Skeletal muscle tissue (tissue), 4 donors: ENCODE results near the gene LRP1B. TPM values are rescaled to one million over a fixed set of nuclear protein-coding genes. Genes with fewer than 3 reads are reported as not detected.

Experiments
- H3K27ac ChIP-seq: one replicate; pipeline ENCODE4 v1.7.0; 2013; ENCODE audit warnings: mild to moderate bottlenecking, low read depth, low read length, inconsistent platforms
- H3K27me3 ChIP-seq, 3 donors: one replicate each; pipeline ENCODE4 v1.7.0; 2013; ENCODE audit warnings: low read length in 3 of 3; ENCODE audit not compliant: control insufficient read depth in 3 of 3, insufficient read depth in 3 of 3
- H3K36me3 ChIP-seq, 3 donors: one replicate each; pipeline ENCODE4 v1.7.0; 2013; ENCODE audit warnings: low read length in 3 of 3; ENCODE audit not compliant: control insufficient read depth in 3 of 3, insufficient read depth in 3 of 3
- H3K4me1 ChIP-seq, 3 donors: one replicate each; pipeline ENCODE4 v1.7.0; 2013; ENCODE audit warnings: low read length in 3 of 3, mild to moderate bottlenecking in 3 of 3; ENCODE audit not compliant: control insufficient read depth in 3 of 3, insufficient read depth in 3 of 3
- H3K4me3 ChIP-seq, 3 donors: one replicate each; pipeline ENCODE4 v1.7.0; 2013; ENCODE audit warnings: low read length in 3 of 3
- H3K9ac ChIP-seq, 3 donors: one replicate each; pipeline ENCODE4 v1.7.0; 2013; ENCODE audit warnings: low read length in 3 of 3, mild to moderate bottlenecking in 3 of 3, moderate library complexity in 2 of 3, low read depth in 1 of 3
- H3K9me3 ChIP-seq, 3 donors: one replicate each; pipeline ENCODE4 v1.7.0; 2013; ENCODE audit warnings: low read length in 3 of 3; ENCODE audit not compliant: control insufficient read depth in 3 of 3
- total RNA-seq: library from RNA; depleted of rRNA; stranded (reverse); fragments of >200 nt; gene quantifications from one replicate; pipeline ENCODE4 v1.2.3, GENCODE V29; 2014
- donor health status: Osteomylitis.

LRP1B gene
- total RNA-seq, 1 donor from 2014 or later: 2.6 TPM

DNA sequence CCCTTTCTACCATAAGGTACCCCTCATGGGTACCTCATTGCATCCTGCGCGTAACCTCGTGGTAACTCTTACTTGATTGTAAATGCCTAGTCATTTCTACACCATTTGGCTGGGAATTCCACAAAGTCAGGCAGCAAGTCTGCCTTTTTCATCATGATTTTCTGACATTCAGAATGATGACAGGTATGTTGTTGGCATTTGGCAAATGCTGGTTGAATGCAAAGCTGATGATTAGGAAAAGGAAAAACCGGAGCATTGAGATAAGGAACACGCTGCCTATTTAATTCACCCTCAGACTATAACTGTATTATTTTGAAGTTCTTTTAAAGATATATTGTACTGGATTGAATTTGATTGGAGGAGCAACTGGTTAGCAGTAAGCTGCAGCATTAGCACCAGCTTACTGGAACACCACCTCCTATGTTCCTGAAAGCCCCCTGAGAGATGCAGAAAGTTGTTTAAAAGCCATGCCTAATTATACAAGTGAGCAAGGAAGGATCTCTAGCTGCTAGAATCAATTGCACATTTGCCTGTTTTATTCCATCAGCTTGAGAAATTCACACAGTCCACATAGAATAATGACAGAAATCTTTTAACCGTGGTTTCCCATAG is 520.1 kb downstream of the LRP1B start:
- H3K9me3 ChIP-seq: no peaks in the 10 kb centered on the region
- no peak overlapping the region for H3K27ac ChIP-seq
- no peak overlapping the region for H3K4me3 ChIP-seq
- no peaks in the 10 kb centered on the region for H3K36me3 ChIP-seq
- no peaks in the 10 kb centered on the region for H3K27me3 ChIP-seq
- H3K9ac ChIP-seq: no peak overlapping the region
- H3K4me1 ChIP-seq: no peaks in the 10 kb centered on the region

DNA sequence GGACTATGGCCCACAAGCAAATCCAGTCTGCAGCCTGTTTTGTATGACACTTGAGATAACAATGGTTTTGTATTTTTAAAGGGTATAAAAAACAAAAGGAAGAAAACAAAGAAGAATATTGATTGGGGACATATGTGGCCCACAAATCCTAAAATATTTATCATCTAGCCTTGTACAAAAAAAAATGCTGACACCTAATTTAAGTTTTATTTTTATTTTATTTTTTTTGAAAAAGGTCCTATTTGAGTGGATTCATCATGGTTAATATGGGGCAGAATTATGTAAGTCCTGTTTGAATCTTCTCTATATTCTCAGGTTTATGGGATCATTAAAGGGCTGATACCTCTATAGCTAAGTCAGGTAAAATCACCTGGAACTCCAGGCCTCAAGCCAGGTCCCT is 525.7 kb downstream of the LRP1B start:
- no peak overlapping the region for H3K9ac ChIP-seq
- H3K9me3 ChIP-seq: no peaks in the 10 kb centered on the region
- H3K4me1 ChIP-seq: no peaks in the 10 kb centered on the region
- no peak overlapping the region for H3K4me3 ChIP-seq
- no peaks in the 10 kb centered on the region for H3K36me3 ChIP-seq
- H3K27ac ChIP-seq: no peak overlapping the region
- no peaks in the 10 kb centered on the region for H3K27me3 ChIP-seq

DNA sequence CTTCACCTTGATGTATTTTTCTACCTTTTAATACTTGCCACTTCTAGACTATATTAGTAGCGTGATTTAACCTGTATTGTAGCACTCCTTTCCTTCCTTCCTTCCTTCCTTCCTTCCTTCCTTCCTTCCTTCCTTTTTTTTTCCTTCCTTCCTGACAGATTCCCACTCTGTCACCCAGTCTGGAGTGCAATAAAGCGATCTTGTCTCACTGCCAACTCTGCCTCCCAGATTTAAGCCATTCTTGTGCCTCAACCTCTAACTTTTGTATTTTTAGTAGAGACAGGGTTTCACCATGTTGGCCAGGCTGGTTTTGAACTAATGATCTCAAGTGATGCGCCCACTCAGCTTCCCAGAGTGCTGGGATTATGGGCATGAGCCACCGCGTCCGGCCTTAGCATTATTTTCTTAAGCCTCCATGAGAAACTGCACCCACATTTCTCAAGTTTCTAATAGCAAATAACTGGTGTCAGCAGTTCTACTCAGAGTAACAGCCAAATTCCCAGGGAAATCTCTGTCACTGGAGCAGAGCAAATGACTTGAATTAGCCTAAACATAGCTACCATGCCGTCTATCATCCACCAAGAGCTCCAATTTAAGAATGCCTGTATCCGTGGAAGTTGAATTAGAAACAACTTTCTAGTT is 529.2 kb downstream of the LRP1B start:
- Histone ChIP-seq H3K27ac (no peak overlapping the region), H3K9me3 (no peaks in the 10 kb centered on the region), H3K36me3 (no peaks in the 10 kb centered on the region), H3K4me3 (no peak overlapping the region), H3K9ac (no peak overlapping the region), H3K4me1 (no peaks in the 10 kb centered on the region), H3K27me3 (no peaks in the 10 kb centered on the region)

DNA sequence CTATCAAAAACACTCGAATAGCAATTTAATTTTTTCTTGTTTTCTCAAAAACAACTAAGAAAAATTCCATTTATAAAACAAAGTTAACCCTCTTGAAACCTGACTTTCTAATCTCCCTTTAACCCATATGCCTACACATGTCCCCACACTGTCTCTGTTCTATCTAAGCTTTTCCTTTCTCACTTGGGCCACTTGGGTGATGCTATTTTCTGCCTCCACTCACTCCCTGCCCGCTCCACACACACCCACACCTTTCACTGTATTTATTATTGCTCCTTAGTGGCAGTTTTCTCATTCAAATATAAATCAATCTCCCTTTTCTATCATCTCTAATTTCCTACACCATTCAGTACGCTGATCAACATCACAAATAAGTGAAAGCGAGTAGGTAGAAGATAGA is 531.1 kb downstream of the LRP1B start:
- Histone ChIP-seq H3K9me3 (no peaks in the 10 kb centered on the region), H3K27ac (no peak overlapping the region), H3K27me3 (no peaks in the 10 kb centered on the region), H3K4me1 (no peaks in the 10 kb centered on the region), H3K36me3 (no peaks in the 10 kb centered on the region), H3K9ac (no peak overlapping the region), H3K4me3 (no peak overlapping the region)

DNA sequence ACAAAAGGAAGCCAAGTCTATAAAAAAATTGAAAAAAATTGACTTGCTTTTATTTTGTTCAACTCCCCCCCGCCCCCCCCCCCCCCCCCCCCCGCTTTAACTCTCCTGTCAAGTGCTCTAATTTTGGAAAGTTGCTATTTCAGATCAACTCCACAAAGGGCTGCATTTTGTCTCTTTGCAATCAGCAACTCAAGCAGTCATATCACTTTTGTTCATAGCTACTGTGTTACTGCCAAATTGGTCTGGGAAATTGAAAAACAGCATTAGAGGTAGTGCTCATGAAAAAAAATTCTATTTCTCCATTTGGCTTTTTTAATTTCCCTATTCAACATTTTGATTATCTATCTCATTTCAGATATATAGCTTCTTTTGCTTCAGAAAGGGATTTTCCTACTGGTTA is 531.8 kb downstream of the LRP1B start:
- Histone ChIP-seq H3K9ac (no peak overlapping the region), H3K9me3 (no peaks in the 10 kb centered on the region), H3K36me3 (no peaks in the 10 kb centered on the region), H3K27ac (no peak overlapping the region), H3K4me1 (no peaks in the 10 kb centered on the region), H3K4me3 (no peak overlapping the region), H3K27me3 (no peaks in the 10 kb centered on the region)

DNA sequence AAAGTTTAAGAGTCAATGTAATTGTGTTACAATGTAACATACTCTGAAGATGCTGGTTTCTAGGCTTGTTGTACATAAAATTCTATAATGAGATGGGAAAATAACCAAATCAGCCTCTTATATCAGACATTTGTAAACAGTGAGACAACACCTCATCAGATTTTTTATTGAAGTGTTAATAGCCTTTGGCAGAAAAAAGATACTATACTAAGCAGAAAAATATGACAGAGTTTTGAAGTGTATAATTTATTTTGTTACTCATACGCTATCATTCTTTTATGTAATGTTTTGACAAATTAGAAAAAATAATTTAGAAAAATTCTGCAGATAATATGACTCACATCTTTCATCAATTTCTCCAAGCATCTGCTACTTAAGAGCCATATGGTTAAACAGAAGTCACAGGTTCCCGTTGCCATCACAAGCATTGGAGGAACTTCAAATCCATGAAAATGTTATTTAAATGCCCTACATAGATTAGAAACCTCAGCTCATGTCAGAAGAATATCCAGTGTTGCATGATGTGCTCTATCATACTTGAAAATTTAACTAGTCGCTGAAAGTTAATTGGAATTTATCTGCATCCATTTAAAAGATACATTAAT is 535.4 kb downstream of the LRP1B start:
- Histone ChIP-seq H3K4me3 (no peak overlapping the region), H3K4me1 (no peaks in the 10 kb centered on the region), H3K27me3 (no peaks in the 10 kb centered on the region), H3K9ac (no peak overlapping the region), H3K27ac (no peak overlapping the region), H3K9me3 (no peaks in the 10 kb centered on the region), H3K36me3 (no peaks in the 10 kb centered on the region)

DNA sequence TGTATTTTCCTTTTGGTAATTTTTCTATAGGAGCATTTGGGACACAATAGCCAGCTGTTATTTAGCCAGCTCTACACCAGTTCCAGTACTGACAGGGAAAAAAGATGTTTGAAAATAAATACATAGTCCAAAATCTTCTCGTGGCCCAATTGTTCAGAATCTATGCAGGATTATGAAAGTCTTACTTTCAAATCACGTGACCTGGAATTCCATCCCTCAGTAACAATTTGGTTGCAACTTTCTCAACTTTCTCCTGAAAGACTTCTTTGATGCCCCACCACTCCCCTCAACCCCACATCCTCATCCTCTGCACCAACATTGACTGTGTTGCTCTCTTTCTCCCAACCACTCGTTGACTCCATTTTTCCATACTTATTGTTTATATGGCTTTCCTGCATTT is 539.0 kb downstream of the LRP1B start:
- H3K27me3 ChIP-seq: no peaks in the 10 kb centered on the region
- no peak overlapping the region for H3K27ac ChIP-seq

DNA sequence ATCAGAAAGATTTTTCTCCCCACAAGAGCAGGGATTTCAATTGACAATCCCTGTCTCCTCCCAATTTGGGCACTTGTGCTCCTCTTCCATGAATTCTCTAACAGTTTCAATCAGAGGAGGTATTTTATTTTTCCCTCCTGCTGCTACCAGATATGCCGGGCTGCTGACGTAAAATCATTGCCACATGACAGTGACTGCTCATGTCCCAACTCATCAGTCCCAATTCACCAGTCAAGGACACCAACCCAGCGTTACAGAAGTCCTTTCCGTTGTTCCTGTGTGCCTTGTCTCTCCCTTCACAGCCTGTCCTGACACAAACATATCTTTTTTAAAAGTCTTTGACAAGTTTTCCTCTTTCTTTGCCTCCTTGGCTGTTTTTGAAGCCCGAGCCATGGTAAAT is 540.2 kb downstream of the LRP1B start:
- Histone ChIP-seq H3K4me1 (no peaks in the 10 kb centered on the region), H3K9ac (no peak overlapping the region), H3K27me3 (no peaks in the 10 kb centered on the region), H3K9me3 (no peaks in the 10 kb centered on the region), H3K4me3 (no peak overlapping the region), H3K36me3 (no peaks in the 10 kb centered on the region), H3K27ac (no peak overlapping the region)

More for the DNA sequence above, 539.0 kb downstream of the LRP1B start:
- Histone ChIP-seq H3K36me3 (no peaks in the 10 kb centered on the region), H3K9me3 (no peaks in the 10 kb centered on the region), H3K9ac (no peak overlapping the region), H3K4me1 (no peaks in the 10 kb centered on the region), H3K4me3 (no peak overlapping the region)

DNA sequence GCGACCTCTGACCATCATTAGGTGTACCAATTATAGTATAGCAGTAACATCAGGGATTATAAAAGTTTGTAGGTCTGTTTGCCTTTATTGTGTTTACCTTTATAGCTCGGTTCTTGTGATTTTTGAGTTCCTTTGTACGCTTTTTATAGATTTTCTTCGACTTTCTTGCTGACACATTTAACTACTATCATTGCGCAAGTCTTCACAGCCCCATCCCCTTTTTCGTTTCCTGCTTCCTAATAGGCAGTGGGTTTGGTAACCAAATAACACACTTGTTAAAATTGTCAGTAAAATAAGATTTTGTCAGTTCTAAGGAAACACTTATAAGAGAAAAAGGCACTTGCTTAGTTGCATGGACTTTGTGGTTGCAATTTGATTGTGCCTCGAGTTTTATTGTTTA is 541.5 kb downstream of the LRP1B start:
- Histone ChIP-seq H3K9me3 (no peaks in the 10 kb centered on the region), H3K36me3 (no peaks in the 10 kb centered on the region), H3K4me1 (no peaks in the 10 kb centered on the region), H3K4me3 (no peak overlapping the region), H3K9ac (no peak overlapping the region), H3K27ac (no peak overlapping the region), H3K27me3 (no peaks in the 10 kb centered on the region)

DNA sequence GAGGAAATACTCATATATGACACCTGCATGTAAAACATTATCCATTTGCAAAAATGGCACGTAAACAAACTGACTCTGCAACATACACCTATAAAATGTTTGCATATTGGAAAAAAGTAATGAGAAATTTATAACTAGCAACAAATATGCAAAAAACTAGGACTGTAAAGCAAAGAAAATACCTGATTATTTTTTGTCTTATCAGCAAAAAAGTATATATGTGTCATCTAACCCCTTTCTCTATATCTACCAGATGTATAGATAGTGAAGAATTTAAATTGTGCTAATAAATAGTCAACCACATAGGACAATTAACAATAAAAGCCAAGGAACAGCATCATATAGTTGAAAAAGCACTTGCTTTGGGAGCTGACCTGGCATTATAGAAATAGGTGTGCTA is 543.8 kb downstream of the LRP1B start:
- no peaks in the 10 kb centered on the region for H3K27me3 ChIP-seq
- H3K9me3 ChIP-seq: no peaks in the 10 kb centered on the region
- H3K36me3 ChIP-seq: no peaks in the 10 kb centered on the region
- H3K27ac ChIP-seq: no peak overlapping the region
- no peak overlapping the region for H3K4me3 ChIP-seq
- H3K4me1 ChIP-seq: no peaks in the 10 kb centered on the region
- no peak overlapping the region for H3K9ac ChIP-seq
